ENCODE data around the gene MATN3. TPM values are rescaled to one million over a fixed set of nuclear protein-coding genes. Genes with fewer than 3 reads are reported as not detected.

MATN3 gene
- total and polyA plus RNA-seq, 2 donors (not counting 3 experiments of a cell fraction or from before 2014, with no cell fraction given), result 1.8 to 3.4 TPM

DNA sequence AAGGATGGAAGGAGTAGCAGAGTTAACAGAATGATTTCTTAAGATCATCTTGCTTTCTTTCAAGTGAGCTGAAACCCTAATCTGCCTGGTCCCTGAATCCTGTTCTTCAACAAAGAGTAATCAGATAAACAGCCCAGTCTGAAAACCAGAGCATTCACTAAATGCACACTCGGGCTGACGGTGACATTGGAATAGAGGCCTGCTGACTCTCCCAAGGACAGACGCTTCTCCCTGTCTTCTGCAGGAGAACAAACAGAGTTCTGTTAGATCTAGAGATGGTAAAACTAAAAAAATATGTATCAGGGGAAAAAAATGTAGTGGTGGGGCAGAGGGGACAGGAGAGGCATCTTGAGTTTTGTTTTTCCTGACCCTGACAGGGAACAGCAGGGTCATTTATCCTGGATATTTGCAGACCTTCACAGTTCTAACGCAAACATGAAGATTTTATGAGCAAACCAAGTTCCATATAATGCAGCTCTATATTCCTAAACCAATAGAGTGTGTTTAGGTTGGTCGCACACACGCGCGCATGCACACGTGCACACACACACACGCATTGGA, 7.3 kb downstream of the MATN3 start:
- TF ChIP-seq POLR2A (IDR thresholded peaks at IDR 0.05; ENCODE audit: low read depth, low read length) (no peak), EZH2 (IDR thresholded peaks at IDR 0.05; ENCODE audit: borderline replicate concordance, low read depth, low read length, severe bottlenecking) (no peak), CTCF (IDR thresholded peaks at IDR 0.05; ENCODE audit: extremely low read depth in 1 of 2, insufficient read depth in 1 of 2, low read depth in 1 of 2, low read length in 2 of 2) (no peak), JUN (IDR thresholded peaks at IDR 0.05; ENCODE audit: borderline replicate concordance, insufficient read depth, insufficient read length, low read depth) (no peak), MYC (IDR thresholded peaks at IDR 0.05; ENCODE audit: low read depth, low read length) (no peak), FOS (IDR thresholded peaks at IDR 0.05; ENCODE audit: borderline replicate concordance, insufficient read depth, low read length) (no peak), GATA2 (IDR thresholded peaks at IDR 0.05; ENCODE audit: insufficient read depth, insufficient read length, low read depth, low read length) (no peak), POLR2AphosphoS5 (IDR thresholded peaks at IDR 0.05; ENCODE audit: insufficient read depth, low read depth, low read length) (no peak)
- TF ChIP-seq, protein P1, sequence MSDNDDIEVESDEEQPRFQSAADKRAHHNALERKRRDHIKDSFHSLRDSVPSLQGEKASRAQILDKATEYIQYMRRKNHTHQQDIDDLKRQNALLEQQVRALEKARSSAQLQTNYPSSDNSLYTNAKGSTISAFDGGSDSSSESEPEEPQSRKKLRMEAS (IDR thresholded peaks at IDR 0.05; ENCODE audit: insufficient read depth, insufficient read length), result no peak
- no peak overlapping the region for H2AFZ ChIP-seq (ENCODE audit: low read depth, low read length)
- FAIRE-seq (no peak), DNase-seq (ENCODE audit: low read depth, low spot score) (no peak)
- intact Hi-C loops (cut with micrococcal nuclease), result no loop called here
- H3K79me2 ChIP-seq (ENCODE audit: control insufficient read depth, insufficient read depth, low read length), result no peaks in the 10 kb centered on the region
- H3K4me1 ChIP-seq (ENCODE audit: control insufficient read depth, extremely low read depth, insufficient read depth, low read length), result no peaks in the 10 kb centered on the region
- no peaks in the 10 kb centered on the region for H4K20me1 ChIP-seq (replicated peaks; ENCODE audit: control insufficient read depth, extremely low read depth, insufficient read depth, low read length)
- H3K4me3 ChIP-seq (replicated peaks in 1 of 3; ENCODE audit: insufficient read depth in 1 of 3, low read depth in 1 of 3, low read length in 3 of 3), result no peak overlapping the region
- dilution Hi-C loops (cut with MboI; ENCODE audit: extremely low pct_ligation_motif_present, low sequenced_read_pairs), result no loop called here
- ChIA-PET CTCF (no interaction called here), POLR2A (no interaction called here)
- H3K4me2 ChIP-seq (ENCODE audit: insufficient read depth, low read length), result no peak overlapping the region
- H3K27ac ChIP-seq (ENCODE audit: insufficient read depth, low read depth, low read length), result no peak overlapping the region
- no peak overlapping the region for H3K9ac ChIP-seq (replicated peaks; ENCODE audit: extremely low read depth, insufficient read depth, low read length)
- no peaks in the 10 kb centered on the region for H3K27me3 ChIP-seq (ENCODE audit: control insufficient read depth in 2 of 2, insufficient read depth in 2 of 2, low read length in 2 of 2)
- no TSS peak for BruUV-seq (replicated peaks)
- H3K9me1 ChIP-seq (replicated peaks; ENCODE audit: control insufficient read depth, extremely low read depth, insufficient read depth, low read length), result no peaks in the 10 kb centered on the region
- no peaks in the 10 kb centered on the region for H3K36me3 ChIP-seq (ENCODE audit: control insufficient read depth in 2 of 2, extremely low read depth in 1 of 2, insufficient read depth in 2 of 2, low read length in 2 of 2)
- no peaks in the 10 kb centered on the region for H3K9me3 ChIP-seq (replicated peaks; ENCODE audit: control insufficient read depth, insufficient read depth, low read length)

All from endothelial cell of umbilical vein (primary cell).